ENCODE measurements around the gene SLC25A18.

- no peak for TF ChIP-seq GATA3 (IDR thresholded peaks at IDR 0.05; ENCODE audit: low read depth, low read length)
- no peak for TF ChIP-seq GATA2 (IDR thresholded peaks at IDR 0.05; ENCODE audit: low read depth, low read length)
Measured at GRCh38 chr22:17579535-17579981, 16.3 kb downstream of the SLC25A18 start.
